Subcutaneous adipose tissue (tissue), 4 donors: ENCODE measurements around the gene NEK4. TPM values are rescaled to one million over a fixed set of nuclear protein-coding genes. Genes with fewer than 3 reads are reported as not detected.

Source experiments
- total RNA-seq, 4 donors: library from RNA; depleted of rRNA; stranded (reverse); fragments of >200 nt; gene quantifications; one replicate each; pipeline ENCODE4 v1.1.0, GENCODE V29; 2016
- TF ChIP-seq, protein P1 (sequence below): fragments of 450-650 bp; IDR thresholded peaks from one replicate; pipeline ENCODE4 v1.5.1; 2016; ENCODE audit warnings: low read depth, mild to moderate bottlenecking, control low read depth, antibody characterized with exemption, moderate library complexity

The NEK4 gene
- total RNA-seq, 4 donors from 2014 or later: 9.0 to 18.4 (median 13.7) TPM

DNA sequence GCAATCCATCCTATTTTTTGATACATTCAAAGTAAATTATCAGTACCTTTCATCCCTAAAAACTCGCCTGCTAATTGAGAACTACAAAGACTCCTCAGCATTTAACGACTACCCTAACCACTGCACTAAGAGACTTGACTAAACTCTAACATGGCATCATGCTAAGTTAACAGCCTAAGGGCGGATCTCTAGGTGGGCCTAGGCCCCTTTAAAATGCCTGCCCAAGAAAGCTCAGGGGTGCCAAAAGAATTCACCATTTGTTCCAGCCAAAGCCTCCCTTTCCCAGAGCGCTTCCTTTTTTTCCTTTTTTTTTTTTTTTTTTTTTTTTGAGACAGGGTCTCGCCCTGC lies 568 bp upstream of the NEK4 start:
- TF ChIP-seq, protein P1, sequence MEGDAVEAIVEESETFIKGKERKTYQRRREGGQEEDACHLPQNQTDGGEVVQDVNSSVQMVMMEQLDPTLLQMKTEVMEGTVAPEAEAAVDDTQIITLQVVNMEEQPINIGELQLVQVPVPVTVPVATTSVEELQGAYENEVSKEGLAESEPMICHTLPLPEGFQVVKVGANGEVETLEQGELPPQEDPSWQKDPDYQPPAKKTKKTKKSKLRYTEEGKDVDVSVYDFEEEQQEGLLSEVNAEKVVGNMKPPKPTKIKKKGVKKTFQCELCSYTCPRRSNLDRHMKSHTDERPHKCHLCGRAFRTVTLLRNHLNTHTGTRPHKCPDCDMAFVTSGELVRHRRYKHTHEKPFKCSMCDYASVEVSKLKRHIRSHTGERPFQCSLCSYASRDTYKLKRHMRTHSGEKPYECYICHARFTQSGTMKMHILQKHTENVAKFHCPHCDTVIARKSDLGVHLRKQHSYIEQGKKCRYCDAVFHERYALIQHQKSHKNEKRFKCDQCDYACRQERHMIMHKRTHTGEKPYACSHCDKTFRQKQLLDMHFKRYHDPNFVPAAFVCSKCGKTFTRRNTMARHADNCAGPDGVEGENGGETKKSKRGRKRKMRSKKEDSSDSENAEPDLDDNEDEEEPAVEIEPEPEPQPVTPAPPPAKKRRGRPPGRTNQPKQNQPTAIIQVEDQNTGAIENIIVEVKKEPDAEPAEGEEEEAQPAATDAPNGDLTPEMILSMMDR: no peak

DNA sequence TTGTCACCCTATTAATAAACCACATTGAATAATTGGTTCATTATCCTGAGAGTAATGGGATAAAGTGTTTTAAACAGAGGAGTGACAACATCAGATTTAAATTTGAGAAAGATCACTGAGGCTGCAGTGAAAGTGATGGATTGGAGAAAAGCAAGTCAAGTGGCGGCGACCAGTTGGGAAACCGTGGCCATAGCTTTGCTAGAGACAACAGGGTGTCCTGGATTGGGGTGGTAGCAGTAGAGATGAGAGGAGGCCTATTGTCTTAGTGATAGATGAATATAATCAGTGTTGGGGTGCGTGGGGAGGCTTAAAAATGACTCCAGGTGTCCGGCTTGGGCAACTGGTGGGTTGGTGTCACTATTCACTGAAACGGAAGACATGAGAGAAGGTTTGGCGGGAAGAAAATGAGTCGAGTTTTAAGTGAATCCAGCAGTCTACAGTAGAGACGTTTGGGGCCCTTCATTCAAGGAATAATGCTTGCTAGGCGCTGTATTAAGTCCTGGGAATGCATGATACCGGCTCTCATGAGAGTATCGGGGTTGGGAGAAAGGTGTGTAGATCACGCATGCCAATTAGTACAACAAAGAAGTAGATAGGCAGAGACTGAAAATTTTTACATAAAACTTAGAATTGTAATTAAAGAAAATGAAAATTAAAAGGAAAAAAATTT lies 819 bp downstream of the NEK4 start:
- TF ChIP-seq, protein P1: no peak

DNA sequence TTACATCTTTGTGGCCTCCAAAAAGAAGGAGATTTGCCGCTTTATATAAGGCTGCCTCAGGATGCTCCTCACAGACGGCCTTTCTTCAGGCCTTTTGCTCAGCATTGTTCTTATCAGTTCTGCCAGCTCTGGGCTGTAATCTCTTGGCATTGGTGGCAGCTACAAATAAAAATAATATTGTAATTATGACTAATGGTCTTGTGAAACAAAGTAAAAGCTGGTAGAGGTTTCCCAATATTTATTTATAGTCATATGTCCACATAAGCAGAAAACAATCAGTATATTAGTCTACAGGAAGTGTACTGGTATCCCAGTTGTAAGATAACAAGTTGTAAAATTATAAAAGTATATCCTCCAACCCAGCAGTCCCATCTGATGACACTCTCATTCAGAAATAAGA lies 7.3 kb downstream of the NEK4 start:
- TF ChIP-seq, protein P1: no peak

DNA sequence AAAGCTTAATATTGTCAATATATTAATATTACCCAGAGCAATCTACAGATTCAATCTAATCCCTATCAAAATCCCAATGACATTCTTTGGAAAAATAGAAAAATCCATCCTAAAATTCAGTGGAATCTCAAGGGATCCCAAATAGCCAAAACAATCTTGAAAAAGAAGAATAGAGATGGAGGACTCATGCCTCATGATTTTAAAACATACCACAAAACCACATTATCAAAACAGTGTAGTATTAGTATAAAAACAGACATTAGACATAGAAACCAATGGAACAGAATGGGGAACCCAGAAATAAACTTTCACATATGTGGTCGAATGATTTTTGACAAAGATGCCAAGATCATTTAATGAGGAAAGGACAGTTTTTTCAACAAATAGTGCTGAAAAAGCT lies 14.6 kb downstream of the NEK4 start:
- TF ChIP-seq, protein P1: no peak

DNA sequence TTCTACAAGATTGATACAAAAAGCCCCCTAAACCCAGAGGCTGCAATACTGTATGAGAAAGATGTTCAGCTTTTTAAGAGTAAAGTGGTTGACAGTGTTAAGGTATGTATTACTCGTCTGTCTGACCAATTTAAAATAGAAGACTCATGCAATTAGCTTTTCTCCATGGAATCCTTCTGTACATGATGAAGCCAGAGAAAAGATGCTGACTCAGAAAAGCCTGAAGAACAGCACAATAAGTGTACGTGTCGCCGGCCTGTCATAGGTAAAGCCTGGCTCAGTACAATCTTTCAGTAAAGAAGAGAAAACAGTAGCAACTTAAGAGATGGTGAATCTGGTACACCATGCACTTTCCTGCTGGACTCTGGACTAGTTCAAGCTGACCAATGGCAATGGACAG lies 16.4 kb downstream of the NEK4 start:
- TF ChIP-seq, protein P1: no peak

DNA sequence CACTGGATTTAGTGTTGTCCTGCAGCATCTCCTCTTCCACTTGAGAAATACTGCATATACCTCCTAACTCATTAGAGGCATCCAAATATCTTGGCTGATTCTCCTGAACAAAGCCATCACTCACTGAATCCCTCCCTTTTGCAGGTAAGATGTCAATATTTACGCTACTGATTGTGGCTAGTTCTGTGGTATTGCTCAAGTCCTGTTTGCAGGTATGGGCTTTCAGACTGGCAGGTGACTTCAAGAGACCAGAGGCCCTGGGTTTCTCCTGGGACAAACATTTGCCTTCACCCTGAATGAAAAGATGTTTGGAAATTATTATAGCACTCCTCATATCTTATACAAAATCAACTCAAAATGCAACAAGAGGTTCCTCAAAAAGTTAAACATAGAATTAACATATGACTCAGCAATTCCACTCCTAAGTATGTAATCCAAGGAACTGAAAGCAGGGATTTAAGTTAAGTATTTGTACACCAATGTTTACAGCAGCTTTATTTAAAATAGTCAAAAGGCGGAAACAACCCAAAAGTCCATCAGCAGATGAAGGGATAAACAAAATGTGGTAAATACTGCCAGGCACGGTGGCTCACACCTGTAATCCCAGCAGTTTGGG lies 18.6 kb downstream of the NEK4 start:
- TF ChIP-seq, protein P1: no peak

DNA sequence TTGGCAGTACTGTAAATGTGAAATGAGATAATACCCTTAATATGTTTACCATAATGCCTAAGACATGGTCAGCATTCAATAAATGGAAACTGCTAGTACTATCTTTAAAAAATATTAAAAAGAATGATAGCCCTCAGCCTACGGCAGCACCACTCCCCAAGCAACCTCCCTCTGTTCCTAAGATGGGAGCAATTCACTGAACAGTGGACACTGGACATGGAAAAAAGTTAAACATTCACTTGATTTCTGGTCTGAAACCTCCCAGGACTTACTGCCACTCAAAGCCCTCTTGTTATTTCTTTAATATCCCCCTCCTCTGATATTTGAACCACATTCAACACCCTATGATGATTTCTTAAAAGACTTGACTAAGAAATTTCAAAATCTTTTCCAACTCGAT lies 27.0 kb downstream of the NEK4 start:
- TF ChIP-seq, protein P1: no peak
